Measurements from ENCODE around the gene CCL20.

CCL20 gene

GRCh38 chr2:227862227-227862740, 48.6 kb downstream of the CCL20 start:
- TF ChIP-seq CTCF (IDR thresholded peaks at IDR 0.05; ENCODE audit: control extremely low read depth, extremely low read depth, low read depth, missing control alignments), result peak; percentile 85
- ChIA-PET POLR2A (no interaction called here), CTCF (interaction anchor here (0.7 to 6.4 kb wide), 35 partner anchors 9 to 732 kb away, joined by 3 to 63 read pairs (median 4); partner anchors contain the start of gene DAW1)

GRCh38 chr2:227862741-227863588, 49.3 kb downstream of the CCL20 start:
- DNase-seq (ENCODE audit: extremely low spot score), result no peak
- ChIA-PET CTCF (interaction anchor here (0.7 to 6.4 kb wide), 34 partner anchors 10 to 733 kb away, joined by 3 to 63 read pairs (median 4); partner anchors contain the start of gene DAW1), POLR2A (no interaction called here)
- no peak for TF ChIP-seq CTCF (IDR thresholded peaks at IDR 0.05; ENCODE audit: control extremely low read depth, extremely low read depth, low read depth, missing control alignments)

More at GRCh38 chr2:227862227-227862740, 48.6 kb downstream of the CCL20 start:
- DNase-seq (ENCODE audit: extremely low spot score), result peak; percentile 57

- TF ChIP-seq CTCF (IDR thresholded peaks at IDR 0.05; ENCODE audit: control extremely low read depth, extremely low read depth, low read depth, missing control alignments), result no peak
- no peak for DNase-seq (ENCODE audit: extremely low spot score)
- ChIA-PET POLR2A (no interaction called here), CTCF (interaction anchor here (1.1 to 6.4 kb wide), 4 partner anchors 26 to 206 kb away, joined by 3 to 63 read pairs (median 40); no protein-coding TSS in a partner anchor)
Measured at GRCh38 chr2:227864161-227864756, 50.6 kb downstream of the CCL20 start.

- no peak for DNase-seq (ENCODE audit: extremely low spot score)
- ChIA-PET POLR2A (no interaction called here), CTCF (interaction anchor here (1.2 to 6.4 kb wide), 2 partner anchors 27 to 207 kb away, joined by 4 to 63 read pairs; no protein-coding TSS in a partner anchor)
- no peak for TF ChIP-seq CTCF (IDR thresholded peaks at IDR 0.05; ENCODE audit: control extremely low read depth, extremely low read depth, low read depth, missing control alignments)
Measured at GRCh38 chr2:227865291-227865690, 51.6 kb downstream of the CCL20 start.
